Heart left ventricle (tissue), 16 donors: Measurements from ENCODE around the gene RBM33. TPM values are rescaled to one million over a fixed set of nuclear protein-coding genes. Genes with fewer than 3 reads are reported as not detected.
"Not testable (repeated sequence)": the region's sequence is repeated elsewhere in the genome, so short reads cannot be mapped to it uniquely, and the experiment has no call there.

ENCODE experiments used
- ATAC-seq, 4 donors: fragments of 200-7000 bp; cut with Tn5 transposase; one replicate each; pipeline ENCODE4 v1.9.1; 2020 to 2022; ENCODE audit warnings: moderate library complexity in 4 of 4, mild to moderate bottlenecking in 3 of 4, moderate number of reproducible peaks in 1 of 4
- DNase-seq, 5 donors: peaks; one replicate each; pipeline ENCODE4 v3.0.0-alpha.2; 2020
- H3K27ac ChIP-seq, 12 donors: fragments of 200-600 bp; sonication (generic) in 4 of 12; one replicate each; pipeline versions ENCODE4 v1.5.0 to v1.8.0; 2016 to 2022; ENCODE audit warnings: mild to moderate bottlenecking in 2 of 12
- H3K27me3 ChIP-seq, 9 donors: fragments of 200-600 bp; sonication (generic) in 2 of 9; one replicate each; pipeline versions ENCODE4 v1.5.1 to v1.8.0; 2016 to 2022; ENCODE audit warnings: mild to moderate bottlenecking in 3 of 9
- H3K36me3 ChIP-seq, 9 donors: fragments of 200-600 bp; sonication (generic) in 2 of 9; one replicate each; pipeline versions ENCODE4 v1.5.0 to v1.8.0; 2018 to 2022; ENCODE audit warnings: mild to moderate bottlenecking in 2 of 9
- H3K4me1 ChIP-seq, 12 donors: fragments of 200-600 bp; sonication (generic) in 4 of 12; one replicate each; pipeline versions ENCODE4 v1.5.0 to v1.8.0; 2016 to 2022; ENCODE audit warnings: mild to moderate bottlenecking in 3 of 12
- H3K4me3 ChIP-seq, 12 donors: fragments of 200-600 bp; sonication (generic) in 4 of 12; one replicate each; pipeline versions ENCODE4 v1.5.0 to v1.8.0; 2017 to 2022; ENCODE audit warnings: mild to moderate bottlenecking in 9 of 12, moderate library complexity in 4 of 12
- H3K9me3 ChIP-seq, 12 donors: fragments of 200-600 bp; sonication (generic) in 4 of 12; one replicate each; pipeline versions ENCODE4 v1.5.0 to v1.8.0; 2016 to 2022; ENCODE audit warnings: mild to moderate bottlenecking in 1 of 12
- POLR2A ChIP-seq, 2 donors: fragments of 450-650 bp; IDR thresholded peaks; one replicate each; pipeline ENCODE4 v1.6.1; 2017; ENCODE audit warnings: antibody characterized with exemption in 2 of 2, mild to moderate bottlenecking in 2 of 2, moderate library complexity in 2 of 2
- WGBS, 4 donors: extraction: QIAGEN DNeasy Blood & Tissue Kit in 2 of 4; methylation state at CpG; one replicate each; pipeline versions ENCODE4 v1.1.5 to v1.1.7; 2013 to 2018; 5-methylcytosine and 5-hydroxymethylcytosine counted together
- intact Hi-C, 10 donors: fragments of 100-400 bp; cut with DNase I; formaldehyde crosslinking; loops; one replicate each; pipeline versions ENCODE4 v1.11.1 to v1.14.2; 2022
- polyA plus RNA-seq, 2 donors: library from polyadenylated mRNA; stranded (reverse); fragments of 200-250 nt; gene quantifications; one replicate each; pipeline ENCODE4 v1.2.3, GENCODE V29; 2013
- total RNA-seq, 9 donors: library from RNA; depleted of rRNA in 2 of 9; stranded (reverse); fragments of >200 nt in 2 of 9; fragmentation: NEBNext Ultra II Directional in 3 of 9; extraction: Animal tissue kit (Norgen Biotek cat#: 25700) in 3 of 9; gene quantifications; one replicate each; pipeline versions ENCODE4 v1.1.0 to v1.2.4, GENCODE V29; 2016 to 2023
- TF ChIP-seq, protein P1 (sequence below), 12 donors: fragments of 200-600 bp; sonication (generic) in 4 of 12; IDR thresholded peaks; one replicate each; pipeline versions ENCODE4 v1.5.0 to v1.8.0; 2018 to 2022; ENCODE audit warnings: antibody characterized with exemption in 12 of 12, mild to moderate bottlenecking in 5 of 12
- donor health status: ischemic (EF 13 %, LVEDD 7.1; RV severe dilation, severe dysfunction).
- donor health status: healthy with polysubstance abuse.
- donor health status: DM: no; HTN: yes; CAD: no.
- donor health status: DM: no; HTN: no; CAD: no.
- donor health status: ischemic (EF 25% LVEDD 6.9; RV normal size, moderate dysfunction).
- donor health status: ischemic (EF 25% LVEDD 5.7; RV mildly dilated, moderate dysfunction).
- donor health status: healthy.
- donor health status: DM: yes; HTN: yes; CAD: no.
- donor health status: ischemic (EF 35%, LVEDD 5.7; RV mildly dilated, moderate dysfunction).
- donor health status: nonischemic (EF 11% LVEDD 7.7; RV severe dilation, severe dysfunction).
- donor health status: DM: yes; HTN: yes; CAD: no.
- donor health status: PGD.
- donor health status: ischemic (EF 29% LVEDD 5.4; RV normal size, mild dysfunction).
- donor health status: nonischemic (EF 23%, LVEDD 6.1; RV moderate dilation, normal function).

Gene RBM33
- total and polyA plus RNA-seq, 11 donors, result 13.1 to 40.8 (median 30.2) TPM

DNA sequence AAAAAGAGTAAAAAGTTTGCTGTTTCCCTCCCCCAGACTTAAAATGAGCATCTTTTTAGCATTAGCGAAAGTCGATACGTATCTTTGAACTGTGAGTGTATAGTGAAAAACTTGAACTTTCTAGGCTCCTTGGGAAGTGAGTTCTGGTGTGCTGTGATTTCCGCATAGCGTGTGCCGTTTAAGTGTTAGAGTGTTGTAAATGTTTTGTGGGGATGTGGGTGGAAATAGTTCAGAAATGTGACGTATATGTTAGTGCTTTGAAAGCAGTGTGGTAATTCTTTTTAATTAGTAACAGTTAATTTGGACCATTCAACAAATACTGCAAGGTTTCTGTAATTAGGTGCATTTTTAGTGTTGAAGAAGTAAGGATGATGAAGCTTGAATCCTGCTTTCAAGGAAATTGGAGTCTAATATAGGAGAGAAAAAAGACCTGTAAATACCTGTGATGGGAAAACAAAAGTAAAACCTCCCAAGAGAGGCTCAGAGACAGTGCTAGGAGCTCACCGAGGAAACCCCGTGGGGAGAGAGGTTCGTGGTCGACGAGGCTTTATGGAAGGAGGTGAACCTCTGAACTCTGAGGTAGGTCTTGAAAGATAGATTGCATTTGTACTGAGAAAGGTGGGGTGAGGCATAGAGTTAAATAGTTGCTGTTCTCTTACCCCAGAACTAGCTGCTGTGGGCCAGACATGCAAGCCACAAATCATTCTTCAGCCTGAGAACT, 40.8 kb downstream of the RBM33 start:
- 93 to 95% (median 94%) methylated on average over 12 of the region's 12 CpGs for WGBS, 4 donors
- H3K36me3 ChIP-seq, result peaks cover 0 to 54% (median 38%) of the 10 kb centered on the region in 9 donors
- DNase-seq (no peak), ATAC-seq (no peak)
- TF ChIP-seq, protein P1, sequence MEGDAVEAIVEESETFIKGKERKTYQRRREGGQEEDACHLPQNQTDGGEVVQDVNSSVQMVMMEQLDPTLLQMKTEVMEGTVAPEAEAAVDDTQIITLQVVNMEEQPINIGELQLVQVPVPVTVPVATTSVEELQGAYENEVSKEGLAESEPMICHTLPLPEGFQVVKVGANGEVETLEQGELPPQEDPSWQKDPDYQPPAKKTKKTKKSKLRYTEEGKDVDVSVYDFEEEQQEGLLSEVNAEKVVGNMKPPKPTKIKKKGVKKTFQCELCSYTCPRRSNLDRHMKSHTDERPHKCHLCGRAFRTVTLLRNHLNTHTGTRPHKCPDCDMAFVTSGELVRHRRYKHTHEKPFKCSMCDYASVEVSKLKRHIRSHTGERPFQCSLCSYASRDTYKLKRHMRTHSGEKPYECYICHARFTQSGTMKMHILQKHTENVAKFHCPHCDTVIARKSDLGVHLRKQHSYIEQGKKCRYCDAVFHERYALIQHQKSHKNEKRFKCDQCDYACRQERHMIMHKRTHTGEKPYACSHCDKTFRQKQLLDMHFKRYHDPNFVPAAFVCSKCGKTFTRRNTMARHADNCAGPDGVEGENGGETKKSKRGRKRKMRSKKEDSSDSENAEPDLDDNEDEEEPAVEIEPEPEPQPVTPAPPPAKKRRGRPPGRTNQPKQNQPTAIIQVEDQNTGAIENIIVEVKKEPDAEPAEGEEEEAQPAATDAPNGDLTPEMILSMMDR (IDR thresholded peaks at IDR 0.05), result no peak
- TF ChIP-seq POLR2A (IDR thresholded peaks at IDR 0.05), result no peak
- H3K9me3 ChIP-seq, result peaks cover 0 to 7% (median 0%) of the 10 kb centered on the region in 12 donors
- no peak overlapping the region for H3K4me3 ChIP-seq
- no peaks in the 10 kb centered on the region for H3K27me3 ChIP-seq
- H3K27ac ChIP-seq, result no peak overlapping the region
- peaks cover 0 to 19% (median 7%) of the 10 kb centered on the region in 12 donors for H3K4me1 ChIP-seq
- intact Hi-C loops, result no loop called here

DNA sequence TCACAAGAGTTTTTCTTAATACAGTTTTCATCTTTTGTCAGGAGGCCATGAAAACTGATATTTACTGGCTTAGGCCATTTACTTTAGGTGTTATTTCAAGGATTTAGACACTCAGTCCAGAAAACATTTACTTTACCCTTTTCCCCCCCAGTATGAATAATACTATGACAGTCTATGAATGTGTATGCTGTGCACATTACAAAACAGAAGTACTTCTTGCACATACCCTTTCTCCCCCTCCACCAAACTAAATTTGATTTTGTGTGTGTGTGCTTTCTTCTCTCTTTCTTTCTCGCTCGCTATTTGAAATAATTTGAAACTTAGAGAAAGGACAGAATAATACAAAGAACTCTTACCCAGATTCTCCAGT, 41.3 kb downstream of the RBM33 start:
- WGBS, 4 donors, result 93 to 96% (median 94%) methylated on average over 2 of the region's 2 CpGs
- TF ChIP-seq, protein P1 (IDR thresholded peaks at IDR 0.05), result no peak
- no peak for TF ChIP-seq POLR2A (IDR thresholded peaks at IDR 0.05)
- Histone ChIP-seq H3K27ac (no peak overlapping the region), H3K36me3 (peaks cover 0 to 50% (median 35%) of the 10 kb centered on the region in 9 donors), H3K4me3 (no peak overlapping the region), H3K9me3 (peaks cover 0 to 7% (median 0%) of the 10 kb centered on the region in 12 donors), H3K27me3 (no peaks in the 10 kb centered on the region), H3K4me1 (peaks cover 0 to 17% (median 5%) of the 10 kb centered on the region in 12 donors)
- DNase-seq, result no peak
- intact Hi-C loops, result no loop called here
- no peak for ATAC-seq

DNA sequence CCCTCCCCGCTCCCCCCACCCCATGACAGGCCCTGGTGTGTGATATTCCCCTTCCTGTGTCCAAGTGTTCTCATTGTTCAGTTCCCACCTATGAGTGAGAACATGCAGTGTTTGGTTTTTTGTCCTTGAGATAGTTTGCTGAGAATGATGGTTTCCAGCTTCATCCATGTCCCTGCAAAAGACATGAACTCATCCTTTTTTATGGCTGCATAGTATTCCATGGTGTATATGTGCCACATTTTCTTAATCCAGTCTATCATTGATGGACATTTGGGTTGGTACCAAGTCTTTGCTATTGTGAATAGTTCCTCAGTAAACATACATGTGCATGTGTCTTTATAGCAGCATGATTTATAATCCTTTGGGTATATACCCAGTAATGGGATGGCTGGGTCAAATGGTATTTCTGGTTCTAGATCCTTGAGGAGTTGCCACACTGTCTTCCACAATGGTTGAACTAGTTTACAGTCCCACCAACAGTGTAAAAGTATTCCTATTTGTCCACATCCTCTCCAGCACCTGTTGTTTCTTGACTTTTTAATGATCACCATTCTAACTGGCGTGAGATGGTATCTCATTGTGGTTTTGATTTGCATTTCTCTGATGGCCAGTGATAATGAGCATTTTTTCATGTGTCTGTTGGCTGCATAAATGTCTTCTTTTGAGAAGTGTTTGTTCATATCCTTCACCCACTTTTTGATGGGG, 42.3 kb downstream of the RBM33 start:
- DNase-seq, intact Hi-C loops, ATAC-seq, H3K9me3 ChIP-seq, H3K27ac ChIP-seq, H3K27me3 ChIP-seq, H3K4me3 ChIP-seq: not testable (repeated sequence)
- H3K36me3 ChIP-seq, result peaks cover 0 to 43% (median 25%) of the 10 kb centered on the region in 9 donors
- 48 to 81% (median 50%) methylated on average over 2 of the region's 2 CpGs for WGBS, 4 donors
- peaks cover 0 to 15% (median 3%) of the 10 kb centered on the region in 12 donors for H3K4me1 ChIP-seq

DNA sequence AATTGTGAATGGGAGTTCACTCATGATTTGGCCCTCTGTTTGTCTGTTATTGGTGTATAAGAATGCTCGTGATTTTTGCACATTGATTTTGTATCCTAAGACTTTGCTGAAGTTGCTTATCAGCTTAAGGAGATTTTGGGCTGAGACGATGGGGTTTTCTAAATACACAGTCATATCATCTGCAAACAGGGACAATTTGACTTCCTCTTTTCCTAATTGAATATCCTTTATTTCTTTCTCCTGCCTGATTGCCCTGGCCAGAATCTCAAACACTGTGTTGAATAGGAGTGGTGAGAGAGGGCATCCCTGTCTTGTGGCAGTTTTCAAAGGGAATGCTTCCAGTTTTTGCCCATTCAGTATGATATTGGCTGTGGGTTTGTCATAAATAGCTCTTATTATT, 43.8 kb downstream of the RBM33 start:
- ATAC-seq, DNase-seq, H3K9me3 ChIP-seq, intact Hi-C loops, H3K27ac ChIP-seq, H3K27me3 ChIP-seq, H3K4me3 ChIP-seq: not testable (repeated sequence)
- Histone ChIP-seq H3K4me1 (peaks cover 0 to 25% (median 11%) of the 10 kb centered on the region in 12 donors), H3K36me3 (peaks cover 0 to 30% (median 10%) of the 10 kb centered on the region in 9 donors)
- 76 to 83% (median 80%) methylated on average over 2 of the region's 2 CpGs for WGBS, 4 donors

DNA sequence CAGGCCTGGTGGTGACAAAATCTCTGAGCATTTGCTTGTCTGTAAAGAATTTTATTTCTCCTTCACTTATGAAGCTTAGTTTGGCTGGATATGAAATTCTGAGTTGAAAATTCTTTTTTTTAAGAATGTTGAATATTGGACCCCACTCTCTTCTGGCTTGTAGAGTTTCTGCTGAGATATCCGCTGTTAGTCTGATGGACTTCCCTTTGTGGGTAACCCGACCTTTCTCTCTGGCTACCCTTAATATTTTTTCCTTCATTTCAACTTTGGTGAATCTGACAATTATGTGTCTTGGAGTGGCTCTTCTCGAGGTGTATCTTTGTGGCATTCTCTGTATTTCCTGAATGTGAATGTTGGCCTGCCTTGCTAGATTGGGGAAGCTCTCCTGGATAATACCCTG, 46.2 kb downstream of the RBM33 start:
- DNase-seq, ATAC-seq, H3K27ac ChIP-seq, H3K27me3 ChIP-seq, intact Hi-C loops, H3K9me3 ChIP-seq, H3K4me3 ChIP-seq: not testable (repeated sequence)
- Histone ChIP-seq H3K36me3 (peaks cover 0 to 11% (median 0%) of the 10 kb centered on the region in 9 donors), H3K4me1 (peaks cover 0 to 36% (median 7%) of the 10 kb centered on the region in 12 donors)
- 92 to 96% (median 93%) methylated on average over 3 of the region's 3 CpGs for WGBS, 4 donors
